ENCODE data around the gene ADGRF3.

DNA sequence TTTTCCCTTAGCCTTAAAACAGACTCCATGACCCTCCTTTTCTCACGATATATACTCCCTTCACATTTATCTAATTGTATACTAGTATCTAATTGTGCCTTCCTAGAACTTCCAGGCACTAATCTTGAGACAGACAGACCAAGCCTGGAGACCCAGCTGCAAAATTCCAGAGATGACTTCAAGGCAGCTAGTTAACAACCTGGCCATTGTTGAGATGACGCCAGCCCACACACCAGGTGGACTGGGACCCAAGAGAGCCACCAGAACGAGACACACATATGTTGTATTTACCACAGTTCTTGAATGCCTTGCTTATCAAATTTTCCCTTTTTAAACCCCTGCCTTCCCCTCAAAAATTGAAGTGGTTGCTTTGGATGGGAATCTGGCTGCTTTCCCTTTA, 49.5 kb downstream of the ADGRF3 start:
- TF ChIP-seq BHLHE40 (IDR thresholded peaks at IDR 0.05; ENCODE audit: borderline replicate concordance in 1 of 2, low read depth in 2 of 2, low read length in 1 of 2) (no peak), POLR2A (IDR thresholded peaks at IDR 0.05; ENCODE audit: low read depth, low read length) (no peak), DPF2 (IDR thresholded peaks at IDR 0.05) (no peak), JUND (IDR thresholded peaks at IDR 0.05; ENCODE audit: low read depth, low read length) (no peak), CHD1 (IDR thresholded peaks at IDR 0.05; ENCODE audit: low read depth, low read length) (no peak), JUNB (IDR thresholded peaks at IDR 0.05) (no peak), RAD21 (IDR thresholded peaks at IDR 0.05; ENCODE audit: insufficient read depth, low read depth, low read length) (no peak), ZSCAN29 (IDR thresholded peaks at IDR 0.05) (no peak), POLR2AphosphoS2 (IDR thresholded peaks at IDR 0.05; ENCODE audit: low read depth, low read length) (no peak)
- TF ChIP-seq, protein P1, sequence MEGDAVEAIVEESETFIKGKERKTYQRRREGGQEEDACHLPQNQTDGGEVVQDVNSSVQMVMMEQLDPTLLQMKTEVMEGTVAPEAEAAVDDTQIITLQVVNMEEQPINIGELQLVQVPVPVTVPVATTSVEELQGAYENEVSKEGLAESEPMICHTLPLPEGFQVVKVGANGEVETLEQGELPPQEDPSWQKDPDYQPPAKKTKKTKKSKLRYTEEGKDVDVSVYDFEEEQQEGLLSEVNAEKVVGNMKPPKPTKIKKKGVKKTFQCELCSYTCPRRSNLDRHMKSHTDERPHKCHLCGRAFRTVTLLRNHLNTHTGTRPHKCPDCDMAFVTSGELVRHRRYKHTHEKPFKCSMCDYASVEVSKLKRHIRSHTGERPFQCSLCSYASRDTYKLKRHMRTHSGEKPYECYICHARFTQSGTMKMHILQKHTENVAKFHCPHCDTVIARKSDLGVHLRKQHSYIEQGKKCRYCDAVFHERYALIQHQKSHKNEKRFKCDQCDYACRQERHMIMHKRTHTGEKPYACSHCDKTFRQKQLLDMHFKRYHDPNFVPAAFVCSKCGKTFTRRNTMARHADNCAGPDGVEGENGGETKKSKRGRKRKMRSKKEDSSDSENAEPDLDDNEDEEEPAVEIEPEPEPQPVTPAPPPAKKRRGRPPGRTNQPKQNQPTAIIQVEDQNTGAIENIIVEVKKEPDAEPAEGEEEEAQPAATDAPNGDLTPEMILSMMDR (IDR thresholded peaks at IDR 0.05 in 2 of 3, conservative IDR thresholded peaks at IDR 0.05 in 1 of 3; ENCODE audit: control insufficient read depth in 2 of 3, extremely low read depth in 1 of 3, insufficient read depth in 1 of 3, low read depth in 3 of 3, low read length in 3 of 3) = no peak
- TF ChIP-seq, protein P2, sequence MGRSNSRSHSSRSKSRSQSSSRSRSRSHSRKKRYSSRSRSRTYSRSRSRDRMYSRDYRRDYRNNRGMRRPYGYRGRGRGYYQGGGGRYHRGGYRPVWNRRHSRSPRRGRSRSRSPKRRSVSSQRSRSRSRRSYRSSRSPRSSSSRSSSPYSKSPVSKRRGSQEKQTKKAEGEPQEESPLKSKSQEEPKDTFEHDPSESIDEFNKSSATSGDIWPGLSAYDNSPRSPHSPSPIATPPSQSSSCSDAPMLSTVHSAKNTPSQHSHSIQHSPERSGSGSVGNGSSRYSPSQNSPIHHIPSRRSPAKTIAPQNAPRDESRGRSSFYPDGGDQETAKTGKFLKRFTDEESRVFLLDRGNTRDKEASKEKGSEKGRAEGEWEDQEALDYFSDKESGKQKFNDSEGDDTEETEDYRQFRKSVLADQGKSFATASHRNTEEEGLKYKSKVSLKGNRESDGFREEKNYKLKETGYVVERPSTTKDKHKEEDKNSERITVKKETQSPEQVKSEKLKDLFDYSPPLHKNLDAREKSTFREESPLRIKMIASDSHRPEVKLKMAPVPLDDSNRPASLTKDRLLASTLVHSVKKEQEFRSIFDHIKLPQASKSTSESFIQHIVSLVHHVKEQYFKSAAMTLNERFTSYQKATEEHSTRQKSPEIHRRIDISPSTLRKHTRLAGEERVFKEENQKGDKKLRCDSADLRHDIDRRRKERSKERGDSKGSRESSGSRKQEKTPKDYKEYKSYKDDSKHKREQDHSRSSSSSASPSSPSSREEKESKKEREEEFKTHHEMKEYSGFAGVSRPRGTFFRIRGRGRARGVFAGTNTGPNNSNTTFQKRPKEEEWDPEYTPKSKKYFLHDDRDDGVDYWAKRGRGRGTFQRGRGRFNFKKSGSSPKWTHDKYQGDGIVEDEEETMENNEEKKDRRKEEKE (IDR thresholded peaks at IDR 0.05) = no peak
- TF ChIP-seq, protein P3, sequence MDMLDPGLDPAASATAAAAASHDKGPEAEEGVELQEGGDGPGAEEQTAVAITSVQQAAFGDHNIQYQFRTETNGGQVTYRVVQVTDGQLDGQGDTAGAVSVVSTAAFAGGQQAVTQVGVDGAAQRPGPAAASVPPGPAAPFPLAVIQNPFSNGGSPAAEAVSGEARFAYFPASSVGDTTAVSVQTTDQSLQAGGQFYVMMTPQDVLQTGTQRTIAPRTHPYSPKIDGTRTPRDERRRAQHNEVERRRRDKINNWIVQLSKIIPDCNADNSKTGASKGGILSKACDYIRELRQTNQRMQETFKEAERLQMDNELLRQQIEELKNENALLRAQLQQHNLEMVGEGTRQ (IDR thresholded peaks at IDR 0.05; ENCODE audit: borderline replicate concordance, low read depth, low read length) = no peak
- TF ChIP-seq, protein P4, sequence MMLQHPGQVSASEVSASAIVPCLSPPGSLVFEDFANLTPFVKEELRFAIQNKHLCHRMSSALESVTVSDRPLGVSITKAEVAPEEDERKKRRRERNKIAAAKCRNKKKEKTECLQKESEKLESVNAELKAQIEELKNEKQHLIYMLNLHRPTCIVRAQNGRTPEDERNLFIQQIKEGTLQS (IDR thresholded peaks at IDR 0.05; ENCODE audit: borderline replicate concordance, extremely low read depth, low read depth, low read length) = no peak

Data from GM12878 (cell line).